Right lobe of liver (tissue), 6 donors: ENCODE measurements around the gene SYNE3. TPM values are rescaled to one million over a fixed set of nuclear protein-coding genes. Genes with fewer than 3 reads are reported as not detected.

Experiments used
- ATAC-seq, 4 donors: fragments of 200-7000 bp; cut with Tn5 transposase; one replicate each; pipeline ENCODE4 v1.9.1; 2020; ENCODE audit warnings: mild to moderate bottlenecking in 4 of 4, moderate library complexity in 4 of 4
- DNase-seq, 3 donors: peaks; one replicate each; pipeline ENCODE4 v3.0.0-alpha.2; 2020
- H3K27ac ChIP-seq, 3 donors: fragments of 200-600 bp; one replicate each; pipeline ENCODE4 v1.8.0; 2022
- H3K27me3 ChIP-seq, 2 donors: fragments of 200-600 bp; one replicate each; pipeline ENCODE4 v1.8.0; 2022
- H3K36me3 ChIP-seq, 4 donors: fragments of 200-600 bp; sonication (generic) in 1 of 4; one replicate each; pipeline versions ENCODE4 v1.5.1 to v1.8.0; 2017 to 2022; ENCODE audit warnings: control low read depth in 1 of 4
- H3K4me1 ChIP-seq, 4 donors: fragments of 200-600 bp; sonication (generic) in 1 of 4; one replicate each; pipeline versions ENCODE4 v1.5.1 to v1.8.0; 2017 to 2022; ENCODE audit warnings: control low read depth in 1 of 4
- H3K4me3 ChIP-seq, 3 donors: fragments of 200-600 bp; one replicate each; pipeline ENCODE4 v1.8.0; 2022
- H3K9me3 ChIP-seq, 4 donors: fragments of 200-600 bp; sonication (generic) in 1 of 4; one replicate each; pipeline versions ENCODE4 v1.5.1 to v1.8.0; 2017 to 2022; ENCODE audit warnings: control low read depth in 1 of 4
- CTCF ChIP-seq, 4 donors: fragments of 200-600 bp in 3 of 4; fragments of 450-650 bp in 1 of 4; IDR thresholded peaks; one replicate each; pipeline versions ENCODE4 v1.5.1 to v1.8.0; 2016 to 2022; ENCODE audit warnings: antibody characterized with exemption in 4 of 4, mild to moderate bottlenecking in 2 of 4
- POLR2A ChIP-seq: fragments of 450-650 bp; IDR thresholded peaks from one replicate; pipeline ENCODE4 v1.6.1; 2017; ENCODE audit warnings: antibody characterized with exemption, mild to moderate bottlenecking
- WGBS: methylation state at CpG from one replicate; pipeline ENCODE4 v1.1.6; 2018; ENCODE audit warnings: low coverage, low lambda C conversion rate; ENCODE audit not compliant: insufficient coverage; ENCODE audit errors: missing lambda C conversion rate; 5-methylcytosine and 5-hydroxymethylcytosine counted together
- intact Hi-C, 2 donors: fragments of 100-400 bp; cut with DNase I; formaldehyde crosslinking; loops; one replicate each; pipeline versions ENCODE4 v1.11.2 to v1.14.1; 2022
- total RNA-seq, 6 experiments: library from RNA; depleted of rRNA in 2 of 6; stranded (reverse); fragments of >200 nt in 2 of 6; fragmentation: NEBNext Ultra II Directional in 3 of 6; extraction: Animal tissue kit (Norgen Biotek cat#: 25700) in 3 of 6; gene quantifications; one replicate each; pipeline versions ENCODE4 v1.1.0 to v1.2.4, GENCODE V29; 2016 to 2023
- donor health status: DM: no; HTN: yes; CAD: no.
- donor health status: DM: no; HTN: no; CAD: no.
- donor health status: DM: no; HTN: no; CAD: no.
- donor health status: DM: no; HTN: yes; CAD: no.
- donor health status: DM: no; HTN: yes; CAD: no.

SYNE3 gene
- total RNA-seq, 6 experiments from 2014 or later = 3.7 to 11.6 (median 5.0) TPM

GRCh38 chr14:95559203-95559602 lies 42.8 kb upstream of the SYNE3 start:
- TF ChIP-seq POLR2A (no peak), CTCF (IDR thresholded peaks at IDR 0.05) (no peak)

GRCh38 chr14:95557832-95558231 lies 41.4 kb upstream of the SYNE3 start:
- Histone ChIP-seq H3K4me1 (peaks cover 0 to 5% (median 1%) of the 10 kb centered on the region in 4 donors), H3K36me3 (no peaks in the 10 kb centered on the region), H3K4me3 (no peak overlapping the region), H3K27me3 (no peaks in the 10 kb centered on the region), H3K9me3 (no peaks in the 10 kb centered on the region), H3K27ac (no peak overlapping the region)
- TF ChIP-seq POLR2A = no peak
- TF ChIP-seq CTCF (IDR thresholded peaks at IDR 0.05) = no peak
- 62% methylated on average over 2 of the region's 2 CpGs for WGBS
- intact Hi-C loops = no loop called here
- DNase-seq = no peak
- ATAC-seq = no peak

More at GRCh38 chr14:95559203-95559602, 42.8 kb upstream of the SYNE3 start:
- H3K9me3 ChIP-seq = no peaks in the 10 kb centered on the region
- no peak for DNase-seq
- H3K27ac ChIP-seq = peak overlapping the region in 1 of 3 donors; percentile 31
- 21% methylated on average over 6 of the region's 6 CpGs for WGBS
- H3K36me3 ChIP-seq = no peaks in the 10 kb centered on the region
- no peaks in the 10 kb centered on the region for H3K27me3 ChIP-seq
- ATAC-seq = peak in 1 of 4 donors; percentile 21
- peaks cover 0 to 5% (median 1%) of the 10 kb centered on the region in 4 donors for H3K4me1 ChIP-seq
- H3K4me3 ChIP-seq = no peak overlapping the region
- intact Hi-C loops = no loop called here

- Histone ChIP-seq H3K27me3 (no peaks in the 10 kb centered on the region), H3K36me3 (no peaks in the 10 kb centered on the region), H3K9me3 (no peaks in the 10 kb centered on the region), H3K27ac (no peak overlapping the region), H3K4me3 (no peak overlapping the region), H3K4me1 (peaks cover 0 to 5% (median 1%) of the 10 kb centered on the region in 4 donors)
- DNase-seq (no peak), ATAC-seq (no peak)
- TF ChIP-seq CTCF (IDR thresholded peaks at IDR 0.05) = no peak
- no peak for TF ChIP-seq POLR2A
- intact Hi-C loops = no loop called here
- WGBS = 83% methylated on average over 6 of the region's 11 CpGs
Observed at GRCh38 chr14:95557291-95557690, 40.8 kb upstream of the SYNE3 start.

- ATAC-seq (no peak), DNase-seq (no peak)
- intact Hi-C loops = no loop called here
- TF ChIP-seq POLR2A (no peak), CTCF (IDR thresholded peaks at IDR 0.05) (no peak)
- Histone ChIP-seq H3K36me3 (no peaks in the 10 kb centered on the region), H3K4me3 (no peak overlapping the region), H3K27ac (no peak overlapping the region), H3K9me3 (no peaks in the 10 kb centered on the region), H3K4me1 (peaks cover 0 to 13% (median 0%) of the 10 kb centered on the region in 4 donors), H3K27me3 (no peaks in the 10 kb centered on the region)
- 92% methylated on average over 10 of the region's 10 CpGs for WGBS
Observed at GRCh38 chr14:95555053-95555452, 38.6 kb upstream of the SYNE3 start.

GRCh38 chr14:95553141-95553540 lies 36.7 kb upstream of the SYNE3 start:
- intact Hi-C loops = no loop called here
- ATAC-seq (no peak), DNase-seq (no peak)
- Histone ChIP-seq H3K27me3 (no peaks in the 10 kb centered on the region), H3K27ac (no peak overlapping the region), H3K4me1 (peaks cover 0 to 15% (median under 1%) of the 10 kb centered on the region in 4 donors), H3K9me3 (no peaks in the 10 kb centered on the region), H3K36me3 (no peaks in the 10 kb centered on the region), H3K4me3 (no peak overlapping the region)
- 100% methylated on average over 2 of the region's 7 CpGs for WGBS
- TF ChIP-seq POLR2A (no peak), CTCF (IDR thresholded peaks at IDR 0.05) (no peak)
